HepG2 (cell line): ENCODE data around the gene ZCCHC8. TPM values are rescaled to one million over a fixed set of nuclear protein-coding genes. Genes with fewer than 3 reads are reported as not detected.

Experiments
- EHMT2 ChIP-seq: fragments of 200-600 bp; sonication (generic); IDR thresholded peaks from 2 replicates; pipeline ENCODE4 v1.7.0; 2017; ENCODE audit warnings: antibody characterized with exemption, low read depth, low read length, borderline replicate concordance
- NFRKB ChIP-seq: fragments of 450-650 bp; IDR thresholded peaks from 2 replicates; pipeline ENCODE4 v1.6.1; 2017
- PCBP1 ChIP-seq: fragments of 200-400 bp; formaldehyde crosslinking; IDR thresholded peaks from 2 replicates; pipeline ENCODE4 v1.6.1; 2017; ENCODE audit warnings: mild to moderate bottlenecking, low read depth, low read length, borderline replicate concordance
- ZFX ChIP-seq: sonication (generic); formaldehyde crosslinking; IDR thresholded peaks from 2 replicates; pipeline ENCODE4 v1.4.0; 2020; ENCODE audit warnings: mild to moderate bottlenecking, low read depth, missing genetic modification reagents, moderate library complexity
- ZGPAT ChIP-seq: IDR thresholded peaks from 2 replicates; pipeline ENCODE4 v1.6.1; 2016; ENCODE audit warnings: mild to moderate bottlenecking
- ZKSCAN5 ChIP-seq: sonication (generic); formaldehyde crosslinking; IDR thresholded peaks from 2 replicates; pipeline ENCODE4 v1.5.1; 2020; ENCODE audit warnings: mild to moderate bottlenecking, missing genetic modification reagents
- ZMAT3 ChIP-seq: sonication (generic); formaldehyde crosslinking; conservative IDR thresholded peaks from 2 replicates; pipeline ENCODE4 v1.7.0; 2021; ENCODE audit warnings: missing genetic modification reagents
- ZNF205 ChIP-seq: IDR thresholded peaks from 2 replicates; pipeline ENCODE4 v1.6.1; 2018; ENCODE audit warnings: missing biosample characterization, missing genetic modification reagents
- ZNF362 ChIP-seq: sonication (generic); formaldehyde crosslinking; IDR thresholded peaks from 2 replicates; pipeline ENCODE4 v1.4.0; 2020; ENCODE audit warnings: missing genetic modification reagents, mild to moderate bottlenecking, borderline replicate concordance
- ZNF557 ChIP-seq: sonication (generic); formaldehyde crosslinking; IDR thresholded peaks from 2 replicates; pipeline ENCODE4 v1.4.0; 2020; ENCODE audit warnings: missing genetic modification reagents
- ZNF720 ChIP-seq: sonication (generic); formaldehyde crosslinking; IDR thresholded peaks from 2 replicates; pipeline ENCODE4 v1.4.0; 2020; ENCODE audit warnings: missing genetic modification reagents
- polyA plus RNA-seq, 8 experiments: library from polyadenylated mRNA; depleted of rRNA in 3 of 8; stranded (reverse) in 7 of 8; unstranded in 1 of 8; fragments of >200 nt; fragmentation: Illumina TruSeq in 4 of 8; extraction: Trizol in 4 of 8; gene quantifications; 2 replicates each; pipeline versions ENCODE4 v1.2.1 to v1.2.3, GENCODE V29; 2011 to 2016; ENCODE audit warnings: low read depth in 4 of 8, missing spikeins in 1 of 8, mixed read lengths in 1 of 8; ENCODE audit not compliant: insufficient read depth in 1 of 8
- total RNA-seq, 5 experiments: library from RNA; depleted of rRNA; stranded (reverse); fragments of >200 nt; fragmentation: Illumina TruSeq; extraction: Trizol; gene quantifications; 2 replicates each; pipeline ENCODE4 v1.2.3, GENCODE V29; 2016; ENCODE audit warnings: low read depth in 1 of 5
- TF ChIP-seq, protein P1 (sequence below): sonication (generic); formaldehyde crosslinking; IDR thresholded peaks from 2 replicates; pipeline ENCODE4 v1.5.0; 2020; ENCODE audit warnings: missing genetic modification reagents
- TF ChIP-seq, protein P2 (sequence below): sonication (generic); formaldehyde crosslinking; IDR thresholded peaks from 2 replicates; pipeline ENCODE4 v1.4.0; 2020; ENCODE audit warnings: mild to moderate bottlenecking, missing genetic modification reagents
- TF ChIP-seq, protein P3 (sequence below): sonication (generic); formaldehyde crosslinking; IDR thresholded peaks from 2 replicates; pipeline ENCODE4 v1.4.0; 2020; ENCODE audit warnings: missing genetic modification reagents
- TF ChIP-seq, protein P4 (sequence below): sonication (generic); formaldehyde crosslinking; conservative IDR thresholded peaks from 2 replicates; pipeline ENCODE4 v1.4.0; 2020; ENCODE audit warnings: missing genetic modification reagents

The ZCCHC8 gene
- total and polyA plus RNA-seq, 2 of the 13 experiments (the other 11 are each of a cell fraction or from before 2014, with no cell fraction given) = 18.6 to 20.9 TPM

GRCh38 chr12:122499991-122500684, 594 bp downstream of the ZCCHC8 start (continued):
- TF ChIP-seq, protein P1, sequence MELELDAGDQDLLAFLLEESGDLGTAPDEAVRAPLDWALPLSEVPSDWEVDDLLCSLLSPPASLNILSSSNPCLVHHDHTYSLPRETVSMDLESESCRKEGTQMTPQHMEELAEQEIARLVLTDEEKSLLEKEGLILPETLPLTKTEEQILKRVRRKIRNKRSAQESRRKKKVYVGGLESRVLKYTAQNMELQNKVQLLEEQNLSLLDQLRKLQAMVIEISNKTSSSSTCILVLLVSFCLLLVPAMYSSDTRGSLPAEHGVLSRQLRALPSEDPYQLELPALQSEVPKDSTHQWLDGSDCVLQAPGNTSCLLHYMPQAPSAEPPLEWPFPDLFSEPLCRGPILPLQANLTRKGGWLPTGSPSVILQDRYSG (CRISPR knock-in tag) = no peak
- TF ChIP-seq NFRKB (no peak), ZNF720 (CRISPR knock-in tag) (no peak), ZGPAT (CRISPR knock-in tag) (no peak), ZNF205 (CRISPR knock-in tag) (no peak), ZNF557 (CRISPR knock-in tag) (no peak), ZNF362 (CRISPR knock-in tag) (no peak), PCBP1 (no peak), EHMT2 (no peak), ZMAT3 (CRISPR knock-in tag) (no peak; the same call in 1 of the 2 replicates), ZKSCAN5 (CRISPR knock-in tag) (no peak), ZFX (CRISPR knock-in tag) (no peak)
- TF ChIP-seq, protein P2, sequence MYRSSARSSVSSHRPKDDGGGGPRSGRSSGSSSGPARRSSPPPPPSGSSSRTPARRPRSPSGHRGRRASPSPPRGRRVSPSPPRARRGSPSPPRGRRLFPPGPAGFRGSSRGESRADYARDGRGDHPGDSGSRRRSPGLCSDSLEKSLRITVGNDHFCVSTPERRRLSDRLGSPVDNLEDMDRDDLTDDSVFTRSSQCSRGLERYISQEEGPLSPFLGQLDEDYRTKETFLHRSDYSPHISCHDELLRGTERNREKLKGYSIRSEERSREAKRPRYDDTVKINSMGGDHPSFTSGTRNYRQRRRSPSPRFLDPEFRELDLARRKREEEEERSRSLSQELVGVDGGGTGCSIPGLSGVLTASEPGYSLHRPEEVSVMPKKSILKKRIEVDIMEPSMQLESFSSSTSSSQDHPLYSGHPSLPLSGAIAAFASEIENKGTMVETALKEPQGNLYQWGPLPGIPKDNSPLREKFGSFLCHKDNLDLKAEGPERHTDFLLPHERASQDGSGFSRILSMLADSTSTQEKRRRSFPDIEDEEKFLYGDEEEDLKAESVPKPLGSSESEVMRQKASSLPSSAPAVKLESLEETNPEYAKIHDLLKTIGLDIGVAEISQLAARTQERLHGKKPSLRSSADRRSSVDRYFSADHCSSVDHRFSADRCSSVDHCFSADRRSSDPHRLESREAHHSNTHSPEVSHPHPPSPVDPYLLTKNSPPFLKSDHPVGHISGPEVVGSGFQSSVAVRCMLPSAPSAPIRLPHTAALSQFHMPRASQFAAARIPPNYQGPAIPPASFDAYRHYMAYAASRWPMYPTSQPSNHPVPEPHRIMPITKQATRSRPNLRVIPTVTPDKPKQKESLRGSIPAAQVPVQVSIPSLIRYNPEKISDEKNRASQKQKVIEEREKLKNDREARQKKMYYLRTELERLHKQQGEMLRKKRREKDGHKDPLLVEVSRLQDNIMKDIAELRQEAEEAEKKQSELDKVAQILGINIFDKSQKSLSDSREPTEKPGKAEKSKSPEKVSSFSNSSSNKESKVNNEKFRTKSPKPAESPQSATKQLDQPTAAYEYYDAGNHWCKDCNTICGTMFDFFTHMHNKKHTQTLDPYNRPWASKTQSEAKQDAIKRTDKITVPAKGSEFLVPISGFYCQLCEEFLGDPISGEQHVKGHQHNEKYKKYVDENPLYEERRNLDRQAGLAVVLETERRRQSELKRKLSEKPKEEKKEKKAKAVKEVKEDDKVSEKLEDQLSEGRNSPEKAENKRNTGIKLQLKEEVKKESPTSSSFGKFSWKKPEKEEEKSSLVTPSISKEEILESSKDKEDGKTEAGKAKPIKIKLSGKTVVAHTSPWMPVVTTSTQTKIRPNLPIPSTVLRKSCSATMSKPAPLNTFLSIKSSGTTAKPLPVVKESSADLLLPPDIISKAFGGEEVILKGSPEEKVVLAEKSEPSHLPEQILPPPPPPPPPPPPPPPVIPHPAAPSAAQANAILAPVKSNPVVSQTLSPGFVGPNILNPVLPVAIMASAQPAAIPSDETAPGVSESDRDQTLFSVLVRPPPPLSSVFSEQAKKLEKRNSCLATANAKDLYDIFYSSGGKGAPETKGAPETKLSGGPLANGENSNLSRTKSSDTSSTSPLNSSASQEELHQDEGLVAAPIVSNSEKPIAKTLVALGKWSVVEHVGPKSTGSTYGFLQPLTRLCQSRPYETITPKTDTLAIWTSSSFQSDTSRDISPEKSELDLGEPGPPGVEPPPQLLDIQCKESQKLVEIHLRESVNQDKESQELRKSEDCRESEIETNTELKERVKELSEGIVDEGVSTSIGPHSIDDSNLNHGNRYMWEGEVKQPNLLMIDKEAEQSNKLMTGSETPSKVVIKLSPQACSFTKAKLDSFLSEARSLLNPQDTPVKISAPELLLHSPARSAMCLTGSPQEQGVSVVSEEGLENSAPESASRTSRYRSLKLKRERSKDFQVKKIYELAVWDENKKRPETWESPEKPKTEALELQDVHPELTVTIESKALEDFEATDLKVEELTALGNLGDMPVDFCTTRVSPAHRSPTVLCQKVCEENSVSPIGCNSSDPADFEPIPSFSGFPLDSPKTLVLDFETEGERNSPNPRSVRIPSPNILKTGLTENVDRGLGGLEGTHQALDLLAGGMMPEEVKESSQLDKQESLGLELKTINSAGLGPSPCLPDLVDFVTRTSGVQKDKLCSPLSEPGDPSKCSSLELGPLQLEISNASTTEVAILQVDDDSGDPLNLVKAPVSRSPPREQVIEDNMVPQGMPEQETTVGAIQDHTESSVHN (CRISPR knock-in tag) = no peak; the same call in 1 of the 2 replicates
- TF ChIP-seq, protein P3, sequence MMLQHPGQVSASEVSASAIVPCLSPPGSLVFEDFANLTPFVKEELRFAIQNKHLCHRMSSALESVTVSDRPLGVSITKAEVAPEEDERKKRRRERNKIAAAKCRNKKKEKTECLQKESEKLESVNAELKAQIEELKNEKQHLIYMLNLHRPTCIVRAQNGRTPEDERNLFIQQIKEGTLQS = no peak
- TF ChIP-seq, protein P4, sequence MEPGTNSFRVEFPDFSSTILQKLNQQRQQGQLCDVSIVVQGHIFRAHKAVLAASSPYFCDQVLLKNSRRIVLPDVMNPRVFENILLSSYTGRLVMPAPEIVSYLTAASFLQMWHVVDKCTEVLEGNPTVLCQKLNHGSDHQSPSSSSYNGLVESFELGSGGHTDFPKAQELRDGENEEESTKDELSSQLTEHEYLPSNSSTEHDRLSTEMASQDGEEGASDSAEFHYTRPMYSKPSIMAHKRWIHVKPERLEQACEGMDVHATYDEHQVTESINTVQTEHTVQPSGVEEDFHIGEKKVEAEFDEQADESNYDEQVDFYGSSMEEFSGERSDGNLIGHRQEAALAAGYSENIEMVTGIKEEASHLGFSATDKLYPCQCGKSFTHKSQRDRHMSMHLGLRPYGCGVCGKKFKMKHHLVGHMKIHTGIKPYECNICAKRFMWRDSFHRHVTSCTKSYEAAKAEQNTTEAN (CRISPR knock-in tag) = no peak; the same call in none of the 2 replicates
